Astrocyte (in vitro differentiated cells and primary cell): ENCODE results near the gene ZNF740.

Experiments
- CTCF ChIP-seq: IDR thresholded peaks from 2 replicates; pipeline ENCODE4 v1.5.1; 2011; ENCODE audit warnings: low read depth, mild to moderate bottlenecking, inconsistent platforms, low read length, moderate library complexity; ENCODE audit not compliant: insufficient read depth
- EZH2 ChIP-seq: IDR thresholded peaks from 2 replicates; pipeline ENCODE4 v1.6.1; 2012; ENCODE audit warnings: mild to moderate bottlenecking, low read length, inconsistent platforms; ENCODE audit not compliant: insufficient read depth

GRCh38 chr12:53200107-53200457, 19.6 kb downstream of the ZNF740 start:
- TF ChIP-seq EZH2 = no peak
- TF ChIP-seq CTCF = no peak
